Pons (tissue), 1 donor: ENCODE results near the gene MRGPRG.
"Not testable (repeated sequence)": the region's sequence is repeated elsewhere in the genome, so short reads cannot be mapped to it uniquely, and the experiment has no call there.

ENCODE experiments used
- DNase-seq: peaks from one replicate; pipeline ENCODE4 v3.0.0-alpha.2; 2016; ENCODE audit warnings: low spot score

Gene MRGPRG

GRCh38 chr11:3174387-3174786 is 44.2 kb downstream of the MRGPRG start:
- DNase-seq: no peak

- DNase-seq: no peak
Measured at GRCh38 chr11:3173795-3174194, 44.8 kb downstream of the MRGPRG start.

- DNase-seq: no peak
Measured at GRCh38 chr11:3171931-3172560, 46.6 kb downstream of the MRGPRG start.

DNA sequence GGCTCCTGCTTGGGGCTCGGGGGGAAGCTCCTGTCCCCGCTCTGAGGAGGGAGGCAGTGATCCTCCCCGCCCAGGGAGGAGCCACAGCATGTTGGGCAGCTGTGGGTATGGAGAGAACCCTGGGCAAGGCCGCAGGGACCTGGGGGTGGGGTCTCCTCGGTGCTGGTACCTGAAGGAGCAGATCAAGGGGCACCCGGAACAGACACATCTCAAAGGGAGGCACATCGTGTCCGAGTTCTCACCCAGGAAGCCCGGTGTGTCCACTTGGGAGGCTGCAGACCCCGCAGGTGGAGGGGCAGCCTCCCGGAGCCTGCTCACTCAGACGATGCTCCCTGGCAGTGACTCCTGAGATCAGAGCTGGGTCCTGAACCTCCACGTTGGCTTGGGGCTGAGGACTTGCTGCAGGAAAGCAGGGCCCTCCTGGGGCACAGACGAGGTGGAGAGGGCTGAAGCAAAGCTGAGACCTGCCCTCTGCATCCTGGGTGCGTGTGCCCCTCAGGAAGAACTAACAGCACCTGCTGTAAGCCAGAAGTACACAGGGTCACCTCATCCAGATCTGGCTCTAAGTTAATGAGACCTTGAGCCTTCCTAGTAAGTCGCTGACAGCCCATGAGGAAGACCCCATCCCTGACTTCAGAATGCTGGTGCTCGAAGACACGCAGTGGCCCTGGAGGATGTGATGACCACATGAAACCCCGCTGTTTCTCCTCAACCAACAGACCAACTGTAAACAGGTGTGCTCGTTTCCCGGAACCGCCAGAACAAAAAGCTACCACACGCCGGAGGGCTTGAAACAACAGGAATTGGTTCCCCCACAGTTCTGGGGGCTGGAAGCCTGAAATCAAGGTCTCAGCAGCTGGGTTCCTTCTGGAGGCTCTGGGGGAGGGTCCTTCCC is 47.6 kb downstream of the MRGPRG start:
- DNase-seq: no peak

- no peak for DNase-seq
Measured at GRCh38 chr11:3170044-3170755, 48.4 kb downstream of the MRGPRG start.

- DNase-seq: no peak
Measured at GRCh38 chr11:3169255-3170043, 49.2 kb downstream of the MRGPRG start.

DNA sequence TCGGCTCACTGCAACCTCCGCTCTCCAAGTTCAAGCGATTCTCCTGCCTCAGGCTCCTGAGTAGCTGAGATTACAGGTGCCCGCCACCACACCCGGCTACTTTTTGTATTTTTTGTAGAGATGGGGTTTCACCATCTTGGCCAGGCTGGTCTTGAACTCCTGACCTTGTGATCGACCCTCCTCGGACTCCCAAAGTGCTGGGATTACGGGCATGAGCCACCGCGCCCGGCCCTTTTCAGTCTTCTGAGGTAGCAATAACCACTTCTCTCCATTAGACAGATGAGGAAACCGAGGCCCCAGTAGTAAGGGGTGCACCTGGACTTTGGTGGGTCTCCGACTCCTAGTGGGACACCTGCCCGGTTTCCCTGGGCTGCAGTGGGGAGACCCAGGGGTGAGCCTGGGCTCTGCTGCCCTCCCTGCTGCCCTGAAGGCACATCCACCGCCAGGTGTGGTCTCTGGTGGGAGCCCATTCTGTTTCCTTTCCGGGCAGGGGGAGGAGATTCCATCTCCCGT is 49.8 kb downstream of the MRGPRG start:
- not testable (repeated sequence) for DNase-seq
